ENCODE measurements around the gene SLC18A2. TPM values are rescaled to one million over a fixed set of nuclear protein-coding genes. Genes with fewer than 3 reads are reported as not detected.

The SLC18A2 gene
- total and polyA plus RNA-seq, 2 donors (not counting 3 experiments of a cell fraction or from before 2014, with no cell fraction given): not detected

GRCh38 chr10:117214401-117214800, 26.5 kb upstream of the SLC18A2 start:
- Histone ChIP-seq H3K4me2 (ENCODE audit: insufficient read depth, low read length) (no peak overlapping the region), H3K4me3 (replicated peaks in 1 of 3; ENCODE audit: insufficient read depth in 1 of 3, low read depth in 1 of 3, low read length in 3 of 3) (no peak overlapping the region), H3K36me3 (ENCODE audit: control insufficient read depth in 2 of 2, extremely low read depth in 1 of 2, insufficient read depth in 2 of 2, low read length in 2 of 2) (no peaks in the 10 kb centered on the region), H3K4me1 (ENCODE audit: control insufficient read depth, extremely low read depth, insufficient read depth, low read length) (peaks cover 5% of the 10 kb centered on the region), H3K9me3 (replicated peaks; ENCODE audit: control insufficient read depth, insufficient read depth, low read length) (no peaks in the 10 kb centered on the region), H3K9me1 (replicated peaks; ENCODE audit: control insufficient read depth, extremely low read depth, insufficient read depth, low read length) (no peaks in the 10 kb centered on the region), H4K20me1 (replicated peaks; ENCODE audit: control insufficient read depth, extremely low read depth, insufficient read depth, low read length) (no peaks in the 10 kb centered on the region), H3K79me2 (ENCODE audit: control insufficient read depth, insufficient read depth, low read length) (no peaks in the 10 kb centered on the region), H3K9ac (replicated peaks; ENCODE audit: extremely low read depth, insufficient read depth, low read length) (no peak overlapping the region), H3K27ac (ENCODE audit: insufficient read depth, low read depth, low read length) (no peak overlapping the region), H3K27me3 (ENCODE audit: control insufficient read depth in 2 of 2, insufficient read depth in 2 of 2, low read length in 2 of 2) (peaks cover 4 to 7% of the 10 kb centered on the region in 2 experiments), H2AFZ (ENCODE audit: low read depth, low read length) (no peak overlapping the region)
- BruUV-seq (replicated peaks): no TSS peak
- intact Hi-C loops (cut with micrococcal nuclease) (no loop called here), dilution Hi-C loops (cut with MboI; ENCODE audit: extremely low pct_ligation_motif_present, low sequenced_read_pairs) (no loop called here)
- ChIA-PET POLR2A (no interaction called here), CTCF (interaction anchor here (4.3 to 6.2 kb wide), 2 partner anchors 103 to 228 kb away, joined by 37 to 240 read pairs; no protein-coding TSS in a partner anchor)
- DNase-seq (ENCODE audit: low read depth, low spot score): no peak
- FAIRE-seq: no peak
- TF ChIP-seq JUN (IDR thresholded peaks at IDR 0.05; ENCODE audit: borderline replicate concordance, insufficient read depth, insufficient read length, low read depth) (no peak), POLR2AphosphoS5 (IDR thresholded peaks at IDR 0.05; ENCODE audit: insufficient read depth, low read depth, low read length) (no peak), POLR2A (IDR thresholded peaks at IDR 0.05; ENCODE audit: low read depth, low read length) (no peak), EZH2 (IDR thresholded peaks at IDR 0.05; ENCODE audit: borderline replicate concordance, low read depth, low read length, severe bottlenecking) (no peak), MAX (IDR thresholded peaks at IDR 0.05; ENCODE audit: insufficient read depth, insufficient read length) (no peak), CTCF (IDR thresholded peaks at IDR 0.05; ENCODE audit: extremely low read depth in 1 of 2, insufficient read depth in 1 of 2, low read depth in 1 of 2, low read length in 2 of 2) (no peak), MYC (IDR thresholded peaks at IDR 0.05; ENCODE audit: low read depth, low read length) (no peak), GATA2 (IDR thresholded peaks at IDR 0.05; ENCODE audit: insufficient read depth, insufficient read length, low read depth, low read length) (no peak), FOS (IDR thresholded peaks at IDR 0.05; ENCODE audit: borderline replicate concordance, insufficient read depth, low read length) (no peak)

Data from endothelial cell of umbilical vein (primary cell).